Immature natural killer cell (primary cell): ENCODE results near the gene NRBP1. TPM values are rescaled to one million over a fixed set of nuclear protein-coding genes. Genes with fewer than 3 reads are reported as not detected.

Experiments
- DNase-seq, 3 donors: peaks; one replicate each; pipeline ENCODE4 v3.0.0; 2022; ENCODE audit warnings: mixed read lengths in 1 of 3
- H3K27ac Mint-ChIP-seq, 6 donors: one replicate each; pipeline ENCODE4 v1.8.0; 2020; ENCODE audit warnings: mixed read lengths in 6 of 6, mild to moderate bottlenecking in 5 of 6, inconsistent platforms in 4 of 6, moderate library complexity in 3 of 6
- H3K27me3 Mint-ChIP-seq, 3 donors: one replicate each; pipeline ENCODE4 v1.8.0; 2020 to 2021; ENCODE audit warnings: low read depth in 3 of 3, mild to moderate bottlenecking in 3 of 3, mixed read lengths in 3 of 3, moderate library complexity in 3 of 3, inconsistent platforms in 1 of 3
- H3K36me3 Mint-ChIP-seq, 3 donors: one replicate each; pipeline ENCODE4 v1.8.0; 2020; ENCODE audit warnings: mixed read lengths in 3 of 3, inconsistent platforms in 2 of 3, mild to moderate bottlenecking in 2 of 3
- H3K4me1 Mint-ChIP-seq, 2 donors: one replicate each; pipeline ENCODE4 v1.8.0; 2020; ENCODE audit warnings: inconsistent platforms in 2 of 2, mild to moderate bottlenecking in 2 of 2, mixed read lengths in 2 of 2, moderate library complexity in 1 of 2
- H3K4me3 Mint-ChIP-seq, 5 donors: one replicate each; pipeline ENCODE4 v1.8.0; 2020; ENCODE audit warnings: mild to moderate bottlenecking in 5 of 5, mixed read lengths in 5 of 5, inconsistent platforms in 3 of 5, moderate library complexity in 3 of 5
- H3K9me3 Mint-ChIP-seq, 6 donors: one replicate each; pipeline ENCODE4 v1.8.0; 2020; ENCODE audit warnings: mild to moderate bottlenecking in 6 of 6, mixed read lengths in 6 of 6, inconsistent platforms in 4 of 6, moderate library complexity in 3 of 6
- polyA plus RNA-seq, 3 donors: library from polyadenylated mRNA; unstranded; fragments of 300-500 nt; fragmentation: Illumina TruSeq; gene quantifications; one replicate each; pipeline ENCODE4 v1.2.3, GENCODE V29; 2021

The NRBP1 gene
- 100 to 1,000 TPM in 2 of 3 donors, 10 to 100 TPM in 1; 85.7 to 154 (median 147) TPM for polyA plus RNA-seq

DNA sequence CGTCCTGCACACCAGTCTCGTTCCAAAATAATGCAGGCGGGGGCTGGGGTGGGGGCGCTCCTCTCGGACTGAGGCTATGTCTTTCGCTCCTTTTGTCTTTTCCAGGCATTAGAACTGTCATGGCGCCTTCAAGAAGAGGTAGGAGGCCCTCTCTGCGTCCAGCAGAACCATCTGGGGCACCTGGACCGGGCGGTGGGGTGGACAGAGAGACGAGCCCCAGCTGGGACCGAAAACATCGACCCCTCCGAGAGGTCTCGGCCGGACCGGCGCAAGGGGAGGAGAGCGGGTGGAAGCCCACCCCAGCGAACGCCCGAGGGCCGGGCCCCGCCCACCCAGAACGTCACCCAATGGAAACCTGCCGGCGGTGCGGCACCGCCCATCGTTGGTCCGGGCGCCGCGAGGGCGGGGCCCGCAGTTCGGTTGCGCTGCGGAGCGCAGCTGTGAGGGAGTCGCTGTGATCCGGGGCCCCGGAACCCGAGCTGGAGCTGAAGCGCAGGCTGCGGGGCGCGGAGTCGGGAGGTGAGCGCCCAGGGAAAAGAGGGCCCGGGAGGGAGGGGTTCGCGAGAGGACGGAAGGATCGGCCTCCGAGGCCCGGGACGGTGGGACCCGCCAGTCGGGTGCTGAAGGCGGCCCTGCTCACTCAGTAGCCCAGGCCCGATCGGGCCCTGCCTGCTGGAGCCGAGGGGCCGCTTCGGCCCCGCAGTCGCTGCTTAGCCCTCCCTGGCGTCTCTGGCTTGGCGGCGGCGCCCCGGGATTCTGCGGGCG, at the start of gene NRBP1:
Gene NRBP1, plus strand, starts transcription at position 419 of the 765 bp plus-strand sequence. CDS start 4,643 bp downstream, outside the sequence.
- peak within 1 kb of the TSS; percentile 95 to 98 (median 98) for H3K4me3 Mint-ChIP-seq
- H3K36me3 Mint-ChIP-seq = peaks cover 3 to 4% (median 4%) of the 10 kb centered on the region in 3 donors
- H3K4me1 Mint-ChIP-seq = peaks cover 38 to 51% of the 10 kb centered on the region in 2 donors
- H3K9me3 Mint-ChIP-seq = no peaks in the 10 kb centered on the region
- peak; percentile 88 to 89 (median 88) for DNase-seq
- peaks cover 2 to 16% (median 8%) of the 10 kb centered on the region in 3 donors for H3K27me3 Mint-ChIP-seq
- H3K27ac Mint-ChIP-seq = peak within 1 kb of the TSS; percentile 88 to 98 (median 96)

DNA sequence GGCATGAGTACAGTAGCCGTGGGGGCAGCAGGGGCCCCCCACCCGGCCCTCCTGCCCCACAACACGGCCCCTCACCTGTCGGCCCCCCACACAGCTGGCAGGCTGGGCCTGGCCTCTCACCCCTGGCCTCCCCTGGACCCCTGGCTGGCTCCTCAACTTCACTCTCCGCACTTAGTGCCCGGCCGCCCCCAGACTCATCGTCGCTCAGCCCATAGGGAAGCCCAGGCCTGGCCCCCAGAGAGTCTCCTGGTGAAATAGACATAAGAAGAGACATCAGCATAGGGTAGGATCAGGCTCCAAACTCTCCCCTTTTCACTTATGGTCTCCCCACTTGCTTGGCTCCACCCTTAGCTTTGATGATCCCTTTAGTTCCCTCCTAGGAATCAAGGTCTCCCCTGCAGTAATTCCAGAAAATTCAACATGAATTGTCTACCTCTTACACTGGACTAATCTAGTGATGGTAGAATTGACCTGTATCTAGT, 49.6 kb upstream of the NRBP1 start:
- no peak for DNase-seq
- Mint-ChIP-seq H3K4me1 (peaks cover 23 to 24% of the 10 kb centered on the region in 2 donors), H3K36me3 (peaks cover 6 to 34% (median 12%) of the 10 kb centered on the region in 3 donors), H3K4me3 (peak overlapping the region; percentile 85 to 92 (median 89)), H3K27me3 (peaks cover 0 to 13% (median 4%) of the 10 kb centered on the region in 3 donors), H3K27ac (peak overlapping the region; percentile 85 to 95 (median 91)), H3K9me3 (no peaks in the 10 kb centered on the region)

DNA sequence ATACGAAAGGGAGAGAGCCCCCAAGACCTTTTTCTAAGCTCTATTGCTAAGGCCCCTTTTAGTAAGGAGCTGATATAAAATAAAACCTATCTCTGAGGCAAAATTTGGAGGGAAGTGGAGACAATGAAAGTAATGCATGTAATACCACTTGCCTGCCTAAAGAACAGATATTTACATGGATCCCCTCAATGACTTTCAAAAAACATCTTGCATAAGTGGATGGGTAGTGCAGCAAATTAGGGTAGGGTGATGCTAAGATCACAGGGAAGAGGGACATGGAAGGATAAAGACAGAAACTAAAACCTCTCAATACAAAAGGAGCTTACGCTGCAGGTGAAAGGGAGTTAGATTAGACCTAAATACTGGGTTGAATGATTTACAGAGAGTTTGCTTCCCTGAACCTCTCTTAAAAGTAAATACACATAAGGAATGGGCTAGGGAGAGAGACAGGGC, 49.0 kb upstream of the NRBP1 start:
- Mint-ChIP-seq H3K9me3 (no peaks in the 10 kb centered on the region), H3K36me3 (peaks cover 6 to 36% (median 16%) of the 10 kb centered on the region in 3 donors), H3K4me3 (peak overlapping the region; percentile 85 to 92 (median 89)), H3K4me1 (peaks cover 23 to 24% of the 10 kb centered on the region in 2 donors), H3K27ac (peak overlapping the region; percentile 85 to 95 (median 91)), H3K27me3 (peaks cover 0 to 13% (median 4%) of the 10 kb centered on the region in 3 donors)
- DNase-seq = no peak

GRCh38 chr2:27379836-27380625, 48.4 kb upstream of the NRBP1 start:
- Mint-ChIP-seq H3K4me1 (peaks cover 23 to 24% of the 10 kb centered on the region in 2 donors), H3K36me3 (peaks cover 7 to 33% (median 13%) of the 10 kb centered on the region in 3 donors), H3K27ac (peak overlapping the region; percentile 85 to 95 (median 91)), H3K9me3 (no peaks in the 10 kb centered on the region), H3K27me3 (peaks cover 0 to 13% (median 4%) of the 10 kb centered on the region in 3 donors), H3K4me3 (peak overlapping the region; percentile 85 to 92 (median 89))
- DNase-seq = peak; percentile 19 to 30 (median 26)

DNA sequence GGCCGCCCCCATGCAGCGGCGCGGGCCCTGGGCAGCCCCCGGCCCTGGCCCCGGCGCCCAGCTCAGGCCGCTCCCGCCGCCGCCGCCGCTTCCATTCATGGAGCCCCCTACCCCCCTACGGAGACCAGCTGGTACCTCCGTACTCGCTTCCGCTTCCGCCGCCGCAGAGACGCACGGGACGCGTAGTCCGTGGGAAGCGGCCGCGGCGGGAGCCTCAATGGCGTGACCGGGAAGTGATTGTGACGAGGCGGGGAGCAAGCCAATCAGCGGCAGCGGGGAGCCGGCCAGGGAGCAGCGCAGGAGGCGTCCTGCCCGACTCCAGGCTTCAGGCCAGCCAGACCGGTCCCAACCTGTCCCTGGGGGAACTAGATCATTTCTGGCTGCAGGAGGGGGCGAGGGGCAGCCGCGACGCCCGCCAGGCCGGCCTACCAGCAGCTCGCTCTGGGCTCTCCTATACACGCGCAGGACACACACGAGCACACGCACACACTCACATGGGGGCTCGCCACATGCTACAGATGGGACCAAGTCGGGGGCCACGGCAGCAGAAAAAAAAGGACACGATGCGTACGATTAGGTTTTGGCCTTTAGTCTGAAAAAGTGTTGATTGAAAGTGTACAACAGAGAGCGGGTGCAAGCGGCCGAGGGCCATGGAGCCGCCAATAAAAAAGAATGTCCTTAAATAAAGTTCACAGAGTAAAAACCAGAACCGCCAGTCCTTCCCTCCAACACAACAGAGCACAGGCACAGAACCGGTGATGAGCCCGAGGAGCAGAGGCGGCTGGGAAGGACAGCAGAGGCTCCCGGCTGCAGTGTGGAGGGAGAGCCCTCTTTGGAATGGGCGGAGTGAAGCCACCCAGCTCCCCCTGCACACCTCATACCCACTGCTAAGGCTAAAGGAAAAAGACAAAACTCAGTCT, 47.5 kb upstream of the NRBP1 start, which contains the start of gene ZNF513:
Gene ZNF513, minus strand, starts transcription at position 109 of the 920 bp plus-strand sequence. CDS start 208 bp downstream, outside the sequence.
- H3K9me3 Mint-ChIP-seq = no peaks in the 10 kb centered on the region
- peak within 1 kb of the TSS; percentile 86 to 92 (median 90) for H3K4me3 Mint-ChIP-seq
- peak; percentile 88 for DNase-seq
- H3K27ac Mint-ChIP-seq = peak within 1 kb of the TSS; percentile 90 to 95 (median 94)
- H3K27me3 Mint-ChIP-seq = peaks cover 0 to 13% (median 4%) of the 10 kb centered on the region in 3 donors
- peaks cover 10 to 34% (median 17%) of the 10 kb centered on the region in 3 donors for H3K36me3 Mint-ChIP-seq
- H3K4me1 Mint-ChIP-seq = peaks cover 23 to 24% of the 10 kb centered on the region in 2 donors

DNA sequence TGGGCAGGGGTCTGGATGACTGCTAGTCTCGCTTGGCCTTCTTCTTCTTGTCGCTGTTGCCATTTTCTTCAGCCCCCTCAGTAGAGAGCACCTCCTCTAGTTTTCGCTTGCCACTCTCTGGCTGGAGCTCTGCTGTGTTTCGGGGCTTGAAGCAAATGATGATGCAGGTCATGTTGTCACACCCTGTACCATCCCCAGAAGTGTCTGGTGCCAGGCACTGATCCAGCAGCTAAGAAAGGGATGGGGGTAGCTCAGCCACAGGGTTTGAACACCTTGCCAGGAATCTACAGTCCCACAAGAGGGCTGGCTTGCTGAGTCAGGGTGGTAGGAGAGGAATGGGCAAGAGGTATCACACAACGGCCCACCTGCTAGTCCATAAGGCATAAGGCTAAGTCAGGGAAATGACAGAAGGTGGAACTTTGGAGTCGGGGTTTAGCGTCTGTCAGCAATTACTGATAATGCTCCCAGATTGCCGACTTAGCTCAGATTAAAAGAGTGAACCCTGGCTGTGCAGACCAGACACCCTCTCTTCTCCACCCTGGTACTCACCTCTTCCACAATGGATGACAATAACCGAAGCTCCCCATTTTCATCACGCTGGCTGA, 46.8 kb upstream of the NRBP1 start:
- DNase-seq = no peak
- Mint-ChIP-seq H3K27ac (peak overlapping the region; percentile 90 to 95 (median 93)), H3K9me3 (no peaks in the 10 kb centered on the region), H3K4me3 (peak overlapping the region; percentile 86 to 92 (median 90)), H3K36me3 (peaks cover 10 to 27% (median 15%) of the 10 kb centered on the region in 3 donors), H3K27me3 (peaks cover 0 to 13% (median 4%) of the 10 kb centered on the region in 3 donors), H3K4me1 (peaks cover 23 to 24% of the 10 kb centered on the region in 2 donors)

GRCh38 chr2:27390822-27391679, 37.4 kb upstream of the NRBP1 start:
- no peaks in the 10 kb centered on the region for H3K9me3 Mint-ChIP-seq
- peaks cover 7 to 10% (median 10%) of the 10 kb centered on the region in 3 donors for H3K27me3 Mint-ChIP-seq
- DNase-seq = peak; percentile 70 to 76 (median 70)
- H3K27ac Mint-ChIP-seq = peak overlapping the region; percentile 86 to 96 (median 92)
- peaks cover 29 to 38% of the 10 kb centered on the region in 2 donors for H3K4me1 Mint-ChIP-seq
- peak overlapping the region; percentile 54 to 77 (median 67) for H3K4me3 Mint-ChIP-seq
- H3K36me3 Mint-ChIP-seq = no peaks in the 10 kb centered on the region

DNA sequence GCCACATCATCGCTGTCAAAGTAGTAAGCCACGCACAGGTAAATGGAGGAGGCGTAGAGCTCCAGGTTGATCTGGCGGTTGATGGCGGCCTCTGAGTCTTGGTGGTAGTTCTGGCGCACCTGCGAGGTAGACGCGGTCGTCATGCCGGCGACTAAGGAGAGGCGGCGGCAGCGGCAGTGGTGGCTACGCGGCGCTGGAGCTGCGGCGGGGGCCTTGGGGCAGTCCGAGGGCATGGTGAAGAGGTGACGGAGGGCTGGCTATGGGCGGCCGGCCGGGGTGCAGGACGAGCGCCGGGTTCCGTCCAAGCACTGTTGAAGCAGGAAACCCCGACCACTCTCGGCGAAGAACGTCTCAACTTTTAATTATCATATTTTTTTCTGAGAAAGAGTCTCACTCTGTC, 35.2 kb upstream of the NRBP1 start:
- H3K27ac Mint-ChIP-seq = peak overlapping the region in 4 of 6 donors; percentile 66 to 94 (median 82)
- H3K9me3 Mint-ChIP-seq = no peaks in the 10 kb centered on the region
- no peaks in the 10 kb centered on the region for H3K36me3 Mint-ChIP-seq
- peaks cover 7 to 10% (median 10%) of the 10 kb centered on the region in 3 donors for H3K27me3 Mint-ChIP-seq
- no peak for DNase-seq
- peak overlapping the region in 2 of 5 donors; percentile 27 for H3K4me3 Mint-ChIP-seq
- peaks cover 32 to 52% of the 10 kb centered on the region in 2 donors for H3K4me1 Mint-ChIP-seq

DNA sequence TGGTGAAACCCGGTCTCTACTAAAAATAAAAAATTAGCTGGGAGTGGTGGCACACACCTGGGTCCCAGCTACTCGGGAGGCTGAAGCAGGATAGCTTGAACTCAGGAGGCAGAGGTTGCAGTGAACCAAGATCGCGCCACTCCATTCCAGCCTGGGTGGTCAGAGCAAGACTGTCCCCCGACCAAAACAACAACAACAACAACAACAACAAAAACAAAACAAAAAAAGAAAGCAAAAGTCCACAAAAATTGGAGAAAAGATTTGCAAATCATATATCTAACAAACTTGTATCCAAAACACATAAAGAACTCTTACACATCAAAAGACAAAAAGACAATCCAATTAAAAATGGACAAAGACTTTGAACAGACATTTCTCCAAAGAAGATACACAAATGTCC, 29.5 kb upstream of the NRBP1 start:
- Mint-ChIP-seq H3K27ac (peak overlapping the region in 4 of 6 donors; percentile 3 to 53 (median 10)), H3K4me3 (no peak overlapping the region)

DNA sequence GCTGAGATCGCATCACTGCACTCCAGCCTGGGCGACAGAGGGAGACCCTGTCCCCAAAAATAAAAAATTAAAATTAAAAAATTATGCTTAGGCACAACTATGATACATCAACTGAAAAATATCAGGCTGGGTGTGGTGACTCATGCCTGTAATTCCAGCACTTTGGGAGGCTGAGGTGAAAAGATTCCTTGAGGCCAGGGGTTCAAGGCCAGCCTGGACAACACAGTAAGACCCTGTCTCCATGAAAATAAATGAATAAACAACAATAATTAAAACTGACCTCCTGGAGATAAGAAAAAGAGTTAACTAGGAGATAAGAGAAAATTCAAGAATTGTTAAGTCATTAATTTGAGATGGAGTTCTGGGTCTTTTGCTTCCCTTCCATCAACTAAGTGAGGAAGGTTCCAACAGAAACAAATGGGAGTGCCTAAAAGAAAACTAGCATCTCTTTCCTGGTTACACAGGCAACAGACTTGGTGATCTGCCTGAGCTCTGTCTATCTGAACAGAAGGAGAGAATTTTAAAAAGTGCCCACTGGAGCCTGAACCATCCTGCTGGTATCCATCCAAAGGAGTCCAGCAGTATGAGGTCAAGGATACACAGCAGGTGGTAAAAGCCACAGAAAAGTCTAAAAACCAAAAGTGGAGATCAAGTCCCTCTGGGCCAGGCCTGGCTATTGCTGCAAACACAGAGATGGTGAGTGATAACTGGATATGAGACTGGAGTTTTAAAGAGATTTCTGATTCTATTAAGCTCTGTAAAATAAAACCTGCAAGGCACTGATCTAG, 27.9 kb upstream of the NRBP1 start:
- Mint-ChIP-seq H3K9me3 (no peaks in the 10 kb centered on the region), H3K4me1 (peaks cover 23 to 45% of the 10 kb centered on the region in 2 donors), H3K4me3 (no peak overlapping the region), H3K36me3 (no peaks in the 10 kb centered on the region), H3K27me3 (peaks cover 0 to under 1% (median 0%) of the 10 kb centered on the region in 3 donors), H3K27ac (peak overlapping the region in 5 of 6 donors; percentile 64 to 82 (median 71))
- DNase-seq = no peak

More for the DNA sequence above, 29.5 kb upstream of the NRBP1 start:
- Mint-ChIP-seq H3K27me3 (peaks cover 0 to 2% (median 0%) of the 10 kb centered on the region in 3 donors), H3K4me1 (peaks cover 22 to 44% of the 10 kb centered on the region in 2 donors), H3K9me3 (no peaks in the 10 kb centered on the region), H3K36me3 (no peaks in the 10 kb centered on the region)
- no peak for DNase-seq
